Epidermal melanocyte (primary cell): ENCODE results near the gene COPS6.
A peak's percentile ranks its signal among the peaks of the same experiment; 100 is the strongest.

Experiments used
- DNase-seq: peaks from one replicate; pipeline ENCODE4 v3.0.0; 2011; ENCODE audit warnings: low spot score; ENCODE audit not compliant: insufficient read length

The COPS6 gene

GRCh38 chr7:100079024-100079560 lies 9.7 kb upstream of the COPS6 start:
- peak; percentile 57 for DNase-seq

GRCh38 chr7:100080907-100081534 lies 7.7 kb upstream of the COPS6 start:
- no peak for DNase-seq

- DNase-seq, result peak; percentile 77
These were observed 7.2 kb upstream of the COPS6 start, which contains the start of gene ZNF3 for GRCh38 chr7:100081535-100082102. TSS of gene ZNF3 (minus strand) at chr7:100081723. CDS start at chr7:100077357, 4,366 bp downstream.

GRCh38 chr7:100082978-100083377 lies 5.8 kb upstream of the COPS6 start:
- no peak for DNase-seq

DNA sequence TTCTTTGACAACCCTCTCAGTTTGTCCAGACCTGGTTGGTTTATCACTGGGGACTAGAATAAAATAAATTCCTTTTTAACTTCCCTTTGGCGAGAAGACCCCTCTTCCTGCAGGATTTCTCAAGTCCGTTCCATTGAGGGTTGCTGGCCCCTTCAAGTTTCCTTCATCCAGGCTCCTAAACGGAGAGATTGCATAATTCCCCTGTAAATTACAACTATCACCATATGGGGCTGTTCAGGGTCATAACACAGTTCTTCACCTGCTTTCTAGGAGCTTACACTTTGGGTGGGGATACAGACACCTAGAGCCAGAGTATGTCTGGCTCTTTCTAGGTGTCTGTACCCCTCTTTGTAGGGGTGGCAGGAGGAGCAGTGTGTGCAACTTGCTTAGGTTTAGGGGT lies 3.3 kb upstream of the COPS6 start:
- DNase-seq, result no peak

DNA sequence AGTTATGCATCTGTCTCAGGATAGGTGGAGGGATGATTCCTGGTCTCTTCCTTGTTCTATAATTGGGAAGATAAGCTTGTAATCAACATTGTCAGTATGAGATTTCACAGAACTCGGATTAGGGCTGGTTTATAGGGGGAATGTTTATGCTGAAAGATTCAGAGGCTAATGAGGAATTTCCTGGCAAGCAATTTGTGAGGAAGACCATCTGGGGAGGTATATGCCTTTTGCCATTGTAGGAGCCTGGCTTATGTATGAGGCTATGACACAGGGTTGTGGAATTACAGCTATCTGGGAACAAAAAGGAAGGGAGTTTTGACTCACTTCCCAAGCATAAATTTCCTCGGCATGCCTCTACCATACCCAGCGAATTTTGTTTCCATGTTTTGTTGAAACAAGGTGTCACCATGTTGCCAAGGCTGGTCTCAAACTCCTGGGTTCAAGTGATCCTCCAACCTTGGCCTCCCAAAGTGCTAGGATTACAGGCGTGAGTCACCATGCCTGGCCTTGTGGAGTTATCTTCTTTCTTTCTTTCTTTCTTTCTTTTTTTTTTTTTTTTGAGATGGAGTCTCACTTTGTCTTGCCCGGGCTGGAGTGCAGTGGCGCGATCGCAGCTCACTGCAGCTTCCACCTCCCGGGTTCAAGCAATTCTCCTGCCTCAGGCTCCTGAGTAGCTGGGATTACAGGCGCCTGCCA lies 1.6 kb upstream of the COPS6 start:
- peak; percentile 37 for DNase-seq

DNA sequence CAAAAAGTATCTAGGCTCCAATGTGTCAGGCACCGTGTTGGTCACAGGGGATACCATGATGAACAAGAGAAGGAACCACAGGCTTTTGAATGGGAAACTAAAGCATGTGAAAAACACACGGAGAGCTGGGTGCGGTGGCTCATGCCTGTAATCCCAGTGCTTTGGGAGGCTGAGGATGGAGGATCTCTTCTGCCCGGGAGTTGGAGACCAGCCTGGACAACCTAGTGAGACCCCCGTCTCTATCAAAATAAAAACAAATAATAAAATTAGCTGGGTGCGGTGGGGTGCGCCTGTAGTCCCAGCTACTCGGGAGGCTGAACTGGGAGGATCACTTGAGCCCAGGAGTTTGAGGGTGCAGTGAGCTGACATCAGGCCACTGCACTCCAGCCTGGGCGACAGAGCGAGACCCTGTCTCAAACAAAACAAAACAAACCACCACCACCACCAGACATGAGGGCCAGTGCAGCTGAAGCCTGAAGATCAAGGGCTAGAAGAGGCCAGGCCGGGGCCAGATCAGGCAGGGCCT lies 611 bp upstream of the COPS6 start:
- DNase-seq, result no peak

DNA sequence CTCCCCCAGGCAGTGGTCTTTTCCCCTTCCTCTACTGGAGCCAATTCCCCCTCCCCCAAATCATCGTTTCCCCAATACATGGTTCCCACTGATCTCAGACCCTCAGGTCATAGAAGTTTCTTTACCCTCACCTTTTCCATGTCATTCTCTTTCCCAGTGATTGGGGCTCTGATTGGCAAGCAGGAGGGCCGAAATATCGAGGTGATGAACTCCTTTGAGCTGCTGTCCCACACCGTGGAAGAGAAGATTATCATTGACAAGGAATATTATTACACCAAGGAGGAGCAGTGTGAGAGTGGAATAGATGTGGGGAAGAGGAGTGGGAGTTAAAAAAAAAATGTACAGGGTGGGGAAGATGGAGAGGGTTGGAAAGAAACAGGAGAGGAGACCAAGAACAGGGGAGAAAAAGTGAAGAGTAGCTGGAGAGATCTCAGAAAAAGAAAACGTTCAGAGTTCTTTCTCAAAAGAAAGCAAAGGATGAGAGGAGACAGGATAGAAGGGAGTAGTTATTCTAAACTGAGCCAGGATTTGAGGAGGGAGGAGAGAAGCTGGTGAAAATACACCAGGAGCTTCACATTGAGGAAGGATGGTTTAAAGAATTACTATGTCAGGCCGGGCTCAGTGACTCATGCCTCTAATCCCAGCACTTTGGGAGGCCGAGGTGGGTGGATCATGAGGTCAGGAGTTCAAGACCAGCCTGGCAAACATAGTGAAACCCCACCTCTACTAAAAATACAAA lies 858 bp downstream of the COPS6 start:
- DNase-seq, result no peak

DNA sequence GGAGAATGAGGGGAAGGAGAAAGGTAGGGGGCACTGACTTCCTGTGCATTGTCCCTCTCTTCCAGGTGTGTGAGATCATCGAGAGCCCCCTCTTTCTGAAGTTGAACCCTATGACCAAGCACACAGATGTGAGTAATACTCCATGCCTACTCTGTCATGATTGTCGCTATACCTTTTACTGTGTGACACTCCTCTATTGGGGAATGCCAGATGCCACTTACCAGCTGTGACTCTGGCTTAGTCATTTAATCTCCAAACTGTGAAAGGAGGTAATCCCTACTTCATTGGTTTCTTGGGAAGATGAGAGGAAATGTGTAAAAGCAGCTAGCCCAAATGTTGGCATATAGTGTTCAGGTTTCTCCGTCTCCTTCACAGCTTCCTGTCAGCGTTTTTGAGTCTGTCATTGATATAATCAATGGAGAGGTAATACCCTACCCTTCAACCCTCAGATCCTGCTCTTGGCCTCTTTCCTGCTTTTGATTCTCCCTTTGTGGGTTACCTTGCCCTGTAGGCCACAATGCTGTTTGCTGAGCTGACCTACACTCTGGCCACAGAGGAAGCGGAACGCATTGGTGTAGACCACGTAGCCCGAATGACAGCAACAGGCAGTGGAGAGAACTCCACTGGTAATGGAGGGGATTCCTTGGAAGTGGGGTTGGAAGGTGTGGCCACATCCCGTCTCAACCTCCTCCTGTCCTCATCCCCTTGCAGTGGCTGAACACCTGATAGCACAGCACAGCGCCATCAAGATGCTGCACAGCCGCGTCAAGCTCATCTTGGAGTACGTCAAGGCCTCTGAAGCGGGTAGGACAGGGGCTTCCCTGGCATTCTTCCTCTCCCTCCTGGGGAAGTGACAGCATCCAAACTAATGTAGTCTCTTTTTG lies 2.0 kb downstream of the COPS6 start:
- no peak for DNase-seq

DNA sequence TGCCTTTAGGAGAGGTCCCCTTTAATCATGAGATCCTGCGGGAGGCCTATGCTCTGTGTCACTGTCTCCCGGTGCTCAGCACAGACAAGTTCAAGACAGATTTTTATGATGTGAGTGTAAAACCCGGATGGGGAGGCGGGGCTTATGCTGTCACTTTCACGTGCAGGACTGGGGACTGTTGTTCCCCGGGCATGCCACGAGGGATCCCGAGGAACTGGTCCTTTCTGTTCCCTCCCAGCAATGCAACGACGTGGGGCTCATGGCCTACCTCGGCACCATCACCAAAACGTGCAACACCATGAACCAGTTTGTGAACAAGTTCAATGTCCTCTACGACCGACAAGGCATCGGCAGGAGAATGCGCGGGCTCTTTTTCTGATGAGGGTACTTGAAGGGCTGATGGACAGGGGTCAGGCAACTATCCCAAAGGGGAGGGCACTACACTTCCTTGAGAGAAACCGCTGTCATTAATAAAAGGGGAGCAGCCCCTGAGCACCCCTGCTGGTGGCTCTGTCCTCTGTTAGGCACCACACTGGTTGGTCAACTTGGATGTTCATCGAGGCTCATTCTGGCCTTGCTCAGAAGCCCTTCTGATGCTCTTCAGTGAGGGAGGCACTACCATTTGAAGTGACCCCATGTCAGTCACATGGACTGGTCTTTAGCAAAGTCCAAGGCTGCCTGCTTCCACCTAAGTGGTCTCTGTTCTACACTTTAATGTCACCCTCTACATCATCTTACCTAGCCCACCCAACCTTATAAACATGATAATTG lies 2.8 kb downstream of the COPS6 start:
- DNase-seq, result no peak

- no peak for DNase-seq
These were observed 4.3 kb downstream of the COPS6 start for GRCh38 chr7:100093054-100093453.

- no peak for DNase-seq
These were observed 4.7 kb downstream of the COPS6 start for GRCh38 chr7:100093498-100093897.

DNA sequence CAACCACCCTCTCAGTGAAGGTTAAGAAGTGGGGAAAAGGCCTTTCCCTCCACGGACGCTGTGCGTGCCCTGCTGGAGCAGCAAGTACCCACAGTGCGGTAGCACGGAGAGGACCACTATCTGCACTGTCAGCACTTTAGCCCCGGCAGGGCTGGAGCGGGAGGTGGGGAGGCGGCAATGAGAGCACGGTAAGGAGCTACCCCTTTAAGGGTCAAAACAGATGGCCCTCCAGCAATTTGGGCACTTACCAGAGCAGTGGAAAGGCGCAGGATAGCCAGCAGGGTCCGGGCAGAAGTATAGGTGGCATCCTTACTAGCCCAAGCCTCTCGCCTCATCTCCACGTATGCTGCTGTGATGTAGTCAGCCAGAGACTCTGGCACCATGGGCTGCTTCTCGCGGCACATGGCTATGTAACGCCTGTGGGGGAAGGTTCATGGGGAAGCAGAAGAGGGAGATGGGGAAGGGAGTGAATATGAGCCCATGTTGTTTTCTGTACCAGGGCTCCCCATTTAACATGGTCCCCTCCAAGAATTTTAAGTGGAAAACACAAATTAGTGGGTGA lies 5.2 kb downstream of the COPS6 start:
- no peak for DNase-seq

DNA sequence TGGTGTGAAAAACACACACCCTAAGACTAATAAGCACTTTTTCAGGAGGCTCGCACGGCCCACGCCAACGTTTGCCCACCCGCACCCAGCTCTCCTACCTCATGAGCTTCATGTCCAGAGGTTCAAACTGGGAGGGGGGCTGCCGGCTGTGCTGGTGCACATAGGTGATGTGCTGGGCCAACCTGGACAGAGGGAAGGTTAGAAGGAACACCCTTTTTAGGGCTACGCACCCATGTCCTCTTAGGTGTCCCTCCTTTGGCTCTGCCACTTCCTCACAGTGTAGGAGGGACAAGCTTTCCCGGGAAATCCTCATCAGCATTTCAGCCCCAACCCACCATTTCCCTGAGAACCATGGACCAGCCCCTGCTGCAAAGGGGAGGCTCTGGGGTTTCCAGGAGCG lies 6.5 kb downstream of the COPS6 start:
- DNase-seq, result no peak

- no peak for DNase-seq
These were observed 6.9 kb downstream of the COPS6 start for GRCh38 chr7:100095704-100096103.

DNA sequence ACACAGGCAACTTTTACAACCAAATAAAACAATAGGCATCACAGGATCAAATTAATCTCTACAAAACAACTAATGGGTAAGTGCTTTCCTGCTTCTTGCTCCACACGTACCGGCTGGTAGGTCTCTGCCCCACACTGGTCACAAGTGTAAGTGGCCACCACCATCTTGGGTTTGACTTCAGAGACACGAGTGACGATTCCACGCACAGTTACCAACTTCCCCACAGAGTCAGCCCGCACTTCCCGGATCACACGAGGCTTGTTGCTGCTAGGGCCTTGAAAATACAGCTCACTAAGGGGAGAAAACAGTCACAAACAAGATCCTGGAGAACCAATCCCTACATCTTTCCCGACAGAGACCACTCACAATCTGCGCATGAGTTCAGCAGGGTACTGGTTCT lies 10.1 kb downstream of the COPS6 start:
- DNase-seq, result no peak

- DNase-seq, result no peak
These were observed 10.7 kb downstream of the COPS6 start for GRCh38 chr7:100099452-100099851.

GRCh38 chr7:100100420-100101015 lies 11.7 kb downstream of the COPS6 start:
- peak; percentile 96 for DNase-seq
